D721Med (cell line): ENCODE data around the gene CHST1.

Source experiments
- DNase-seq: peaks from one replicate; pipeline ENCODE4 v3.0.0; 2011; ENCODE audit warnings: low spot score; ENCODE audit not compliant: insufficient read length
- FAIRE-seq: peaks from 2 replicates; lab custom pipeline; 2011; peaks lifted over from hg19 to GRCh38; lab: Jason Lieb, UNC
- CTCF ChIP-seq: IDR thresholded peaks from 2 replicates; pipeline ENCODE4 v1.5.1; 2012; ENCODE audit warnings: mild to moderate bottlenecking, control low read depth; ENCODE audit not compliant: insufficient read depth; ENCODE audit errors: missing control alignments

CHST1 gene

GRCh38 chr11:45669146-45669545, 3.7 kb upstream of the CHST1 start:
- TF ChIP-seq CTCF = no peak
- DNase-seq (no peak), FAIRE-seq (no peak)

- DNase-seq (no peak), FAIRE-seq (no peak)
- no peak for TF ChIP-seq CTCF
Observed at GRCh38 chr11:45667929-45668680, 2.7 kb upstream of the CHST1 start.

- no peak for TF ChIP-seq CTCF
- FAIRE-seq (no peak), DNase-seq (no peak)
Observed at GRCh38 chr11:45666648-45667642, 1.5 kb upstream of the CHST1 start.

- no peak for DNase-seq
- FAIRE-seq = no peak
- TF ChIP-seq CTCF = no peak
Observed at GRCh38 chr11:45665933-45666647, 668 bp upstream of the CHST1 start.

- FAIRE-seq (no peak), DNase-seq (no peak)
- TF ChIP-seq CTCF = no peak
Observed at GRCh38 chr11:45664376-45665205, 831 bp downstream of the CHST1 start.
